Sigmoid colon (tissue), 7 donors: ENCODE data around the gene SELENBP1. TPM values are rescaled to one million over a fixed set of nuclear protein-coding genes. Genes with fewer than 3 reads are reported as not detected.
A peak's percentile ranks its signal among the peaks of the same experiment; 100 is the strongest.

ENCODE experiments used
- DNase-seq: peaks from one replicate; pipeline ENCODE4 v3.0.0-alpha.2; 2019
- H3K27ac ChIP-seq, 4 donors: fragments of 200-600 bp; sonication (generic); one replicate each; pipeline ENCODE4 v1.5.1; 2016 to 2019; ENCODE audit warnings: mild to moderate bottlenecking in 1 of 4
- H3K27me3 ChIP-seq, 3 donors: fragments of 200-600 bp; sonication (generic); one replicate each; pipeline ENCODE4 v1.5.1; 2019; ENCODE audit warnings: mild to moderate bottlenecking in 1 of 3
- H3K36me3 ChIP-seq, 4 donors: fragments of 200-600 bp; sonication (generic); one replicate each; pipeline ENCODE4 v1.5.1; 2016 to 2019
- H3K4me1 ChIP-seq, 4 donors: fragments of 200-600 bp; sonication (generic); one replicate each; pipeline ENCODE4 v1.5.1; 2017 to 2019
- H3K4me3 ChIP-seq, 4 donors: fragments of 200-600 bp; sonication (generic); one replicate each; pipeline ENCODE4 v1.5.1; 2017 to 2019; ENCODE audit warnings: mild to moderate bottlenecking in 2 of 4, moderate library complexity in 1 of 4
- H3K9me3 ChIP-seq, 4 donors: fragments of 200-600 bp in 3 of 4; sonication (generic) in 3 of 4; one replicate each; pipeline versions ENCODE4 v1.5.1 to v1.6.1; 2013 to 2019
- EP300 ChIP-seq, 4 donors: sonication (generic); formaldehyde crosslinking; IDR thresholded peaks; one replicate each; pipeline ENCODE4 v1.6.1; 2017; ENCODE audit warnings: antibody characterized with exemption in 4 of 4
- POLR2A ChIP-seq, 2 donors: fragments of 450-650 bp; IDR thresholded peaks; one replicate each; pipeline ENCODE4 v1.6.1; 2016; ENCODE audit warnings: antibody characterized with exemption in 2 of 2, mild to moderate bottlenecking in 2 of 2, moderate library complexity in 2 of 2
- POLR2AphosphoS5 ChIP-seq, 4 donors: sonication (generic); formaldehyde crosslinking; IDR thresholded peaks; one replicate each; pipeline ENCODE4 v1.6.1; 2017; ENCODE audit warnings: antibody characterized with exemption in 4 of 4
- WGBS, 2 donors: extraction: QIAGEN DNeasy Blood & Tissue Kit; methylation state at CpG; one replicate each; pipeline ENCODE4 v1.1.7; 2013; 5-methylcytosine and 5-hydroxymethylcytosine counted together
- intact Hi-C: fragments of 100-400 bp; cut with DNase I; formaldehyde crosslinking; loops from one replicate; pipeline ENCODE4 v1.15.1; 2023
- polyA plus RNA-seq, 3 donors: library from polyadenylated mRNA; stranded (reverse); fragments of 200-250 nt; gene quantifications; one replicate each; pipeline ENCODE4 v1.2.3, GENCODE V29; 2013
- total RNA-seq, 4 donors: library from RNA; depleted of rRNA; stranded (reverse); fragments of >200 nt; gene quantifications; one replicate each; pipeline ENCODE4 v1.1.0, GENCODE V29; 2016
- TF ChIP-seq, protein P1 (sequence below), 4 experiments: fragments of 450-650 bp in 3 of 4; fragments of 200-600 bp in 1 of 4; IDR thresholded peaks; one replicate each; pipeline ENCODE4 v1.5.1; 2016 to 2019; ENCODE audit warnings: antibody characterized with exemption in 4 of 4, mild to moderate bottlenecking in 3 of 4, moderate library complexity in 2 of 4
- donor health status: healthy with polysubstance abuse.
- donor health status: Bipolar disorder and iron deficiency.
- donor health status: healthy.

SELENBP1 gene
- total and polyA plus RNA-seq, 7 donors = 95.8 to 1,051 (median 142) TPM

DNA sequence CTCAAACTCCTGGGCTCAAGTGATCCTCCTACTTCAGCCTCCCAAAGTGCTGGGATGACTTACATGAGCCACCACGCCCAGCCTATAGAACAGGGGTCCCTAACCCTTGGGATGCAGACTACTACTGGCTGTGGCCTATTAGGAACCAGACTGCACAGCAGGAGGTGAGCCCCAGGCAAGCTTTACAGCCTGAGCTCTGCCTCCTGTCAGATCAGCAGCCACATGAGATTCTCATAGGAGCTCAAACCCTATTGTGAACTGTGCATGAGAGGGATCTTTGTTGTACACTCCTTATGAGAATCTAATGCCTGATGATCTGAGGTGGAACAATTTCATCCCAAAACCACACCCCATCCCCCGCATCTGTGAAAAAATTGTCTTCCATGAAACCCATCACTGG lies 13.5 kb upstream of the SELENBP1 start:
- Histone ChIP-seq H3K9me3 (no peaks in the 10 kb centered on the region), H3K27me3 (no peaks in the 10 kb centered on the region), H3K4me3 (no peak overlapping the region), H3K4me1 (no peaks in the 10 kb centered on the region), H3K36me3 (no peaks in the 10 kb centered on the region), H3K27ac (no peak overlapping the region)
- WGBS, 2 donors = 91 to 92% methylated on average over 2 of the region's 2 CpGs
- TF ChIP-seq EP300 (IDR thresholded peaks at IDR 0.05) (no peak), POLR2AphosphoS5 (IDR thresholded peaks at IDR 0.05) (no peak), POLR2A (IDR thresholded peaks at IDR 0.05) (no peak)
- TF ChIP-seq, protein P1, sequence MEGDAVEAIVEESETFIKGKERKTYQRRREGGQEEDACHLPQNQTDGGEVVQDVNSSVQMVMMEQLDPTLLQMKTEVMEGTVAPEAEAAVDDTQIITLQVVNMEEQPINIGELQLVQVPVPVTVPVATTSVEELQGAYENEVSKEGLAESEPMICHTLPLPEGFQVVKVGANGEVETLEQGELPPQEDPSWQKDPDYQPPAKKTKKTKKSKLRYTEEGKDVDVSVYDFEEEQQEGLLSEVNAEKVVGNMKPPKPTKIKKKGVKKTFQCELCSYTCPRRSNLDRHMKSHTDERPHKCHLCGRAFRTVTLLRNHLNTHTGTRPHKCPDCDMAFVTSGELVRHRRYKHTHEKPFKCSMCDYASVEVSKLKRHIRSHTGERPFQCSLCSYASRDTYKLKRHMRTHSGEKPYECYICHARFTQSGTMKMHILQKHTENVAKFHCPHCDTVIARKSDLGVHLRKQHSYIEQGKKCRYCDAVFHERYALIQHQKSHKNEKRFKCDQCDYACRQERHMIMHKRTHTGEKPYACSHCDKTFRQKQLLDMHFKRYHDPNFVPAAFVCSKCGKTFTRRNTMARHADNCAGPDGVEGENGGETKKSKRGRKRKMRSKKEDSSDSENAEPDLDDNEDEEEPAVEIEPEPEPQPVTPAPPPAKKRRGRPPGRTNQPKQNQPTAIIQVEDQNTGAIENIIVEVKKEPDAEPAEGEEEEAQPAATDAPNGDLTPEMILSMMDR (IDR thresholded peaks at IDR 0.05) = no peak
- DNase-seq = no peak
- intact Hi-C loops = no loop called here

DNA sequence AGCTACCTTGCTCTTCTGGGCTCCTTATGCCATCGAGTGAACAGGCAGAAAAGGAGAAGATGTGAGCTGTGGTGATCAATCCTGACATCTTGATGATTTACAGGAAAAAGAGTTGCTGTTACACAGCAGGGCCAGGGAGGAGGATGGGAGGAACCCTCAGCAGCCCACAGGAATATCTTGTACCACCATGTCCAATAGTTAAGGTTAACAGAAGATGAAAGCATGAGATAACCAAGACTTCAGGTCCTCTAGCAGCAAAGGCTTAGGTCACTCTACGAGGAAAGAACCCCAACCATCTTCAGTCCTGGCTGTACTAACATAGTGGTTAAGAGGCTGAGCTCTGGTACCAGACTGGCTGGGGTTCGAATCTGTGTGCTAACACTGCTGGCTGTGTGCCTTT lies 12.1 kb upstream of the SELENBP1 start:
- Histone ChIP-seq H3K36me3 (no peaks in the 10 kb centered on the region), H3K4me1 (no peaks in the 10 kb centered on the region), H3K27ac (no peak overlapping the region), H3K4me3 (no peak overlapping the region), H3K9me3 (no peaks in the 10 kb centered on the region), H3K27me3 (no peaks in the 10 kb centered on the region)
- DNase-seq = peak; percentile 13
- intact Hi-C loops = no loop called here
- TF ChIP-seq POLR2A (IDR thresholded peaks at IDR 0.05) (no peak), POLR2AphosphoS5 (IDR thresholded peaks at IDR 0.05) (no peak), EP300 (IDR thresholded peaks at IDR 0.05) (no peak)
- TF ChIP-seq, protein P1 (IDR thresholded peaks at IDR 0.05) = no peak
- WGBS, 2 donors = 82 to 86% methylated on average over 3 of the region's 3 CpGs

DNA sequence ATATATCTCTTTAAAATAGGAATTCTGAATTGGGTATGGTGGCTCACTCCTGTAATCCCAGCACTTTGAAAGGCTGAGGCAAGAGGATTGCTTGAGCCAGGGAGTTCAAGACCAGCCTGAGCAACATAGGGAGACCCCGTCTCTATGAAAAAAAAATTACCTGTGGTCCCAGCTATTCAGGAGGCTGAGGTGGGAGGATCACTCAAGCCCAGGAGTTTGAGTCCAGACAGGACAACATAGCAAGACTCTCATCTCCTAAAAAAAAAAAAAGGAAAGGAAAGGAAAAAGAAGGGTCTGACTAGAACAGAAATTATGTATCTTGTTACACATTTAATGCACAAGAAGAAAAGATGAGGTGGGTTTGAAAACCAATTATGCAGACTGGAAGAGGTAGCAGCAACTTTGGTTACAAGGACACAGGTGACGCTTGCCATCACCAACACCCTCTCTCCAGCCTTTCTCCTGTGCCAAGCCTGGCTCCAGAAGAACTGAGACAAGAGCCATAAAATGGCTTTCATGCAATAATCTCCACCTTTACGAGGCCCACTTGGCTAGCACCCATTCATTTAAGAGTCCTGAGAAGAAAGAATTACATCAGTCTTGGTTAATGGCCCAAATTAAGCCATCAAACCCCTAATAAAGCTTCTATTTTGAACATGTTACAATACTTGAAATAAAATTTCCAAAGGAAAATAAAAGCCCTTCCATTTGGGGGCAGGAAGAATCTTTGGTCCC lies 4.8 kb upstream of the SELENBP1 start:
- H3K4me3 ChIP-seq = no peak overlapping the region
- H3K4me1 ChIP-seq = peaks cover 0 to 10% (median 9%) of the 10 kb centered on the region in 4 donors
- no peaks in the 10 kb centered on the region for H3K36me3 ChIP-seq
- WGBS, 2 donors = 16 to 65% methylated on average over 3 of the region's 3 CpGs
- no peak overlapping the region for H3K27ac ChIP-seq
- intact Hi-C loops = no loop called here
- TF ChIP-seq POLR2AphosphoS5 (IDR thresholded peaks at IDR 0.05) (no peak), EP300 (IDR thresholded peaks at IDR 0.05) (no peak), POLR2A (IDR thresholded peaks at IDR 0.05) (no peak)
- TF ChIP-seq, protein P1 (IDR thresholded peaks at IDR 0.05) = no peak
- DNase-seq = no peak
- H3K27me3 ChIP-seq = no peaks in the 10 kb centered on the region
- no peaks in the 10 kb centered on the region for H3K9me3 ChIP-seq

DNA sequence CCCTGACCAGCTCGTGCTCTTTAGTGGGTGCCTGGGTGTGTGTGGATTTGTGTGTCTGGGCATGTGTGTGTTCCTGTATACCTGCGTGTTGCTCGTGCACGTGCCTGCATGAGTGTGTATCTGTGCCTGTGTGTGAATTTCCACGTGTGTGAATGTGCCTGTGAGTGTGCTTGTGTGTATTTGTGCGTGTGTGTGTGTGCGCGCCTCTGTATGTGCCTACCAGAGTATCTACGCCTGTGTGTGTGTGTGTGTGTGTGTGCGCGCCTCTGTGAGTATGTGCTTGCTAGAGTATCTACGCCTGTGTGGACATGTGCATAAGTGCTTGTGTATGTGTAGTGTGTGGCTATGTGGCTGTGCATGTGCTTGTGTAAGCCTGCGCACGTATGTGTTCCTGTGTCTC lies 691 bp upstream of the SELENBP1 start:
- no peaks in the 10 kb centered on the region for H3K27me3 ChIP-seq
- no peak for TF ChIP-seq EP300 (IDR thresholded peaks at IDR 0.05)
- TF ChIP-seq POLR2AphosphoS5 (IDR thresholded peaks at IDR 0.05) = no peak
- TF ChIP-seq, protein P1 (IDR thresholded peaks at IDR 0.05) = no peak
- TF ChIP-seq POLR2A (IDR thresholded peaks at IDR 0.05) = no peak
- peak overlapping the region in 3 of 4 donors; percentile 85 to 89 (median 87) for H3K27ac ChIP-seq
- H3K4me1 ChIP-seq = peaks cover 0 to 45% (median 37%) of the 10 kb centered on the region in 4 donors
- intact Hi-C loops = no loop called here
- no peak overlapping the region for H3K4me3 ChIP-seq
- 49 to 84% methylated on average over 14 of the region's 14 CpGs for WGBS, 2 donors
- no peaks in the 10 kb centered on the region for H3K9me3 ChIP-seq
- peaks cover 0 to 11% (median 4%) of the 10 kb centered on the region in 4 donors for H3K36me3 ChIP-seq
- DNase-seq = peak; percentile 35
